Sigmoid colon (tissue), 3 donors: Measurements from ENCODE around the gene COL6A2.

Experiments used
- CTCF ChIP-seq, 4 experiments: fragments of 450-650 bp in 3 of 4; fragments of 200-600 bp in 1 of 4; IDR thresholded peaks; one replicate each; pipeline ENCODE4 v1.5.1; 2016 to 2019; ENCODE audit warnings: antibody characterized with exemption in 4 of 4, mild to moderate bottlenecking in 3 of 4, moderate library complexity in 2 of 4
- POLR2A ChIP-seq, 2 donors: fragments of 450-650 bp; IDR thresholded peaks; one replicate each; pipeline ENCODE4 v1.6.1; 2016; ENCODE audit warnings: antibody characterized with exemption in 2 of 2, mild to moderate bottlenecking in 2 of 2, moderate library complexity in 2 of 2

- TF ChIP-seq CTCF (IDR thresholded peaks at IDR 0.05) = no peak
- no peak for TF ChIP-seq POLR2A (IDR thresholded peaks at IDR 0.05)
Measured at GRCh38 chr21:46113497-46114176, 15.7 kb downstream of the COL6A2 start.
